HepG2 (cell line): ENCODE data around the gene TTLL13. TPM values are rescaled to one million over a fixed set of nuclear protein-coding genes. Genes with fewer than 3 reads are reported as not detected.

Source experiments
- ARHGAP35 ChIP-seq: sonication (generic); formaldehyde crosslinking; IDR thresholded peaks from 2 replicates; pipeline ENCODE4 v1.9.0; 2022; ENCODE audit warnings: mild to moderate bottlenecking, inconsistent platforms, moderate library complexity, missing genetic modification reagents, borderline replicate concordance
- BCL6 ChIP-seq: IDR thresholded peaks from 2 replicates; pipeline ENCODE4 v1.6.1; 2016; ENCODE audit warnings: missing genetic modification reagents, missing compliant biosample characterization
- BORCS8-MEF2B ChIP-seq: sonication (generic); formaldehyde crosslinking; IDR thresholded peaks from 2 replicates; pipeline ENCODE4 v1.8.0; 2022; ENCODE audit warnings: mild to moderate bottlenecking, missing genetic modification reagents
- CAMTA2 ChIP-seq: sonication (generic); formaldehyde crosslinking; IDR thresholded peaks from 2 replicates; pipeline ENCODE4 v1.4.0; 2020; ENCODE audit warnings: mild to moderate bottlenecking, missing genetic modification reagents, borderline replicate concordance
- HNF1B ChIP-seq: sonication (generic); formaldehyde crosslinking; IDR thresholded peaks from 2 replicates; pipeline ENCODE4 v1.5.1; 2020; ENCODE audit warnings: mild to moderate bottlenecking, moderate library complexity, missing genetic modification reagents
- LCORL ChIP-seq, 2 experiments: fragments of 450-650 bp in 1 of 2; sonication (generic) in 1 of 2; formaldehyde crosslinking in 1 of 2; IDR thresholded peaks; 2 replicates each; pipeline versions ENCODE4 v1.5.0 to v1.6.1; 2017 to 2020; ENCODE audit warnings: antibody characterized with exemption in 1 of 2, missing genetic modification reagents in 1 of 2
- NFATC3 ChIP-seq: sonication (generic); formaldehyde crosslinking; IDR thresholded peaks from 2 replicates; pipeline ENCODE4 v1.5.1; 2020; ENCODE audit warnings: mild to moderate bottlenecking, missing genetic modification reagents
- PCBP1 ChIP-seq: fragments of 200-400 bp; formaldehyde crosslinking; IDR thresholded peaks from 2 replicates; pipeline ENCODE4 v1.6.1; 2017; ENCODE audit warnings: mild to moderate bottlenecking, low read depth, low read length, borderline replicate concordance
- PCBP2 ChIP-seq: fragments of 200-400 bp; formaldehyde crosslinking; optimal IDR thresholded peaks from 2 replicates; pipeline ENCODE3; 2018; ENCODE audit warnings: low read length, low read depth; ENCODE audit not compliant: poor library complexity, severe bottlenecking
- RELA ChIP-seq: sonication (generic); formaldehyde crosslinking; IDR thresholded peaks from 2 replicates; pipeline ENCODE4 v1.4.0; 2020; ENCODE audit warnings: missing genetic modification reagents
- REPIN1 ChIP-seq: sonication (generic); formaldehyde crosslinking; IDR thresholded peaks from 2 replicates; pipeline ENCODE4 v1.8.0; 2022; ENCODE audit warnings: missing genetic modification reagents, low read depth, mild to moderate bottlenecking, borderline replicate concordance
- SIX1 ChIP-seq: sonication (generic); formaldehyde crosslinking; IDR thresholded peaks from 2 replicates; pipeline ENCODE4 v1.4.0; 2020; ENCODE audit warnings: missing genetic modification reagents, borderline replicate concordance
- SMAD1 ChIP-seq: sonication (generic); formaldehyde crosslinking; IDR thresholded peaks from 2 replicates; pipeline ENCODE4 v1.4.0; 2020; ENCODE audit warnings: missing genetic modification reagents, low read depth, mild to moderate bottlenecking, borderline replicate concordance
- SMC3 ChIP-seq: IDR thresholded peaks from 2 replicates; pipeline ENCODE4 v1.6.1; 2011; ENCODE audit warnings: low read length, improper control_type of control experiment
- SRSF9 ChIP-seq: fragments of 200-400 bp; formaldehyde crosslinking; IDR thresholded peaks from 2 replicates; pipeline ENCODE4 v1.6.1; 2018; ENCODE audit warnings: borderline replicate concordance, mild to moderate bottlenecking, low read depth, low read length; ENCODE audit not compliant: insufficient read depth, poor library complexity, severe bottlenecking
- TEAD2 ChIP-seq: sonication (generic); formaldehyde crosslinking; IDR thresholded peaks from 2 replicates; pipeline ENCODE4 v1.9.0; 2021; ENCODE audit warnings: missing genetic modification reagents
- TRIM22 ChIP-seq: fragments of 450-650 bp; IDR thresholded peaks from 2 replicates; pipeline ENCODE4 v1.6.1; 2017
- U2AF1 ChIP-seq: fragments of 200-400 bp; formaldehyde crosslinking; optimal IDR thresholded peaks from 2 replicates; pipeline ENCODE3; 2017; ENCODE audit warnings: mild to moderate bottlenecking, low read depth, low read length
- ZFP36L2 ChIP-seq: sonication (generic); formaldehyde crosslinking; IDR thresholded peaks from 2 replicates; pipeline ENCODE4 v1.4.0; 2020; ENCODE audit warnings: missing genetic modification reagents
- ZMYM3 ChIP-seq: sonication (generic); formaldehyde crosslinking; IDR thresholded peaks from 2 replicates; pipeline ENCODE4 v1.5.1; 2020; ENCODE audit warnings: mild to moderate bottlenecking, missing genetic modification reagents
- ZNF274 ChIP-seq: sonication (generic); formaldehyde crosslinking; IDR thresholded peaks from 2 replicates; pipeline ENCODE4 v1.5.1; 2020; ENCODE audit warnings: mild to moderate bottlenecking, missing genetic modification reagents
- ZNF468 ChIP-seq: sonication (generic); formaldehyde crosslinking; IDR thresholded peaks from 2 replicates; pipeline ENCODE4 v1.8.0; 2022; ENCODE audit warnings: mild to moderate bottlenecking, moderate library complexity, missing genetic modification reagents
- ZNF549 ChIP-seq: sonication (generic); formaldehyde crosslinking; IDR thresholded peaks from 2 replicates; pipeline ENCODE4 v1.5.0; 2020; ENCODE audit warnings: missing genetic modification reagents
- ZNF557 ChIP-seq: sonication (generic); formaldehyde crosslinking; IDR thresholded peaks from 2 replicates; pipeline ENCODE4 v1.4.0; 2020; ENCODE audit warnings: missing genetic modification reagents
- ZNF781 ChIP-seq: sonication (generic); formaldehyde crosslinking; IDR thresholded peaks from 2 replicates; pipeline ENCODE4 v1.5.1; 2020; ENCODE audit warnings: borderline replicate concordance, mild to moderate bottlenecking, missing genetic modification reagents; ENCODE audit errors: not compliant biosample characterization
- ZNF784 ChIP-seq: sonication (generic); formaldehyde crosslinking; IDR thresholded peaks from 2 replicates; pipeline ENCODE4 v1.5.1; 2020; ENCODE audit warnings: missing genetic modification reagents, mild to moderate bottlenecking, borderline replicate concordance
- ZNF816 ChIP-seq: sonication (generic); formaldehyde crosslinking; IDR thresholded peaks from 2 replicates; pipeline ENCODE4 v1.8.0; 2022; ENCODE audit warnings: missing genetic modification reagents, mild to moderate bottlenecking, borderline replicate concordance
- polyA plus RNA-seq, 8 experiments: library from polyadenylated mRNA; depleted of rRNA in 3 of 8; stranded (reverse) in 7 of 8; unstranded in 1 of 8; fragments of >200 nt; fragmentation: Illumina TruSeq in 4 of 8; extraction: Trizol in 4 of 8; gene quantifications; 2 replicates each; pipeline versions ENCODE4 v1.2.1 to v1.2.3, GENCODE V29; 2011 to 2016; ENCODE audit warnings: low read depth in 4 of 8, missing spikeins in 1 of 8, mixed read lengths in 1 of 8; ENCODE audit not compliant: insufficient read depth in 1 of 8
- total RNA-seq, 5 experiments: library from RNA; depleted of rRNA; stranded (reverse); fragments of >200 nt; fragmentation: Illumina TruSeq; extraction: Trizol; gene quantifications; 2 replicates each; pipeline ENCODE4 v1.2.3, GENCODE V29; 2016; ENCODE audit warnings: low read depth in 1 of 5

Gene TTLL13
- total and polyA plus RNA-seq, 2 of the 13 experiments (the other 11 are each of a cell fraction or from before 2014, with no cell fraction given): 0.07 to 0.29 TPM

- no peak for TF ChIP-seq PCBP2
- TF ChIP-seq ZMYM3 (CRISPR knock-in tag): no peak; the same call in 1 of the 2 replicates
- no peak for TF ChIP-seq CAMTA2
- TF ChIP-seq SIX1 (CRISPR knock-in tag): no peak
- no peak; the same call in 1 of the 2 replicates for TF ChIP-seq RELA (CRISPR knock-in tag)
- TF ChIP-seq ZNF274 (CRISPR knock-in tag): peak; percentile 71
- no peak; the same call in 1 of the 2 replicates for TF ChIP-seq SMC3
- no peak for TF ChIP-seq NFATC3 (CRISPR knock-in tag)
- no peak for TF ChIP-seq LCORL (IDR thresholded peaks at IDR 0.05)
- TF ChIP-seq LCORL (CRISPR knock-in tag; IDR thresholded peaks at IDR 0.05): peak; percentile 59; the same call in 1 of the 2 replicates
- TF ChIP-seq TRIM22: no peak
- TF ChIP-seq ZNF784 (CRISPR knock-in tag): peak; percentile 63
- TF ChIP-seq ZNF468 (CRISPR knock-in tag): no peak
- 0 out of 2 replicates have a peak, but pooled peaks have one; percentile 18 for TF ChIP-seq ZFP36L2 (CRISPR knock-in tag)
- TF ChIP-seq PCBP1: no peak
- TF ChIP-seq SMAD1 (CRISPR knock-in tag): no peak; the same call in 1 of the 2 replicates
- TF ChIP-seq ZNF557 (CRISPR knock-in tag): 0 out of 2 replicates have a peak, but pooled peaks have one; percentile 19
- TF ChIP-seq BORCS8-MEF2B (CRISPR knock-in tag): no peak
- TF ChIP-seq HNF1B: peak; percentile 56
- peak; percentile 74 for TF ChIP-seq BCL6 (CRISPR knock-in tag)
- no peak for TF ChIP-seq SRSF9
- TF ChIP-seq ARHGAP35 (CRISPR knock-in tag): no peak; the same call in 1 of the 2 replicates
- TF ChIP-seq ZNF816 (CRISPR knock-in tag): 0 out of 2 replicates have a peak, but pooled peaks have one; percentile 60
- TF ChIP-seq U2AF1: no peak
- no peak for TF ChIP-seq ZNF549 (CRISPR knock-in tag)
- peak; percentile 65 for TF ChIP-seq ZNF781 (CRISPR knock-in tag)
- TF ChIP-seq TEAD2 (CRISPR knock-in tag): no peak
- TF ChIP-seq REPIN1 (CRISPR knock-in tag): no peak
Measured at GRCh38 chr15:90233387-90234095, 15.8 kb upstream of the TTLL13 start, which contains the start of gene CIB1 (continued).
